Measurements from ENCODE around the gene ERC2. TPM values are rescaled to one million over a fixed set of nuclear protein-coding genes. Genes with fewer than 3 reads are reported as not detected.
A peak's percentile ranks its signal among the peaks of the same experiment; 100 is the strongest.

Gene ERC2
- total and polyA plus RNA-seq, 2 of the 8 experiments (the other 6 are each of a cell fraction or from before 2014, with no cell fraction given), result 16.4 to 22.8 TPM

DNA sequence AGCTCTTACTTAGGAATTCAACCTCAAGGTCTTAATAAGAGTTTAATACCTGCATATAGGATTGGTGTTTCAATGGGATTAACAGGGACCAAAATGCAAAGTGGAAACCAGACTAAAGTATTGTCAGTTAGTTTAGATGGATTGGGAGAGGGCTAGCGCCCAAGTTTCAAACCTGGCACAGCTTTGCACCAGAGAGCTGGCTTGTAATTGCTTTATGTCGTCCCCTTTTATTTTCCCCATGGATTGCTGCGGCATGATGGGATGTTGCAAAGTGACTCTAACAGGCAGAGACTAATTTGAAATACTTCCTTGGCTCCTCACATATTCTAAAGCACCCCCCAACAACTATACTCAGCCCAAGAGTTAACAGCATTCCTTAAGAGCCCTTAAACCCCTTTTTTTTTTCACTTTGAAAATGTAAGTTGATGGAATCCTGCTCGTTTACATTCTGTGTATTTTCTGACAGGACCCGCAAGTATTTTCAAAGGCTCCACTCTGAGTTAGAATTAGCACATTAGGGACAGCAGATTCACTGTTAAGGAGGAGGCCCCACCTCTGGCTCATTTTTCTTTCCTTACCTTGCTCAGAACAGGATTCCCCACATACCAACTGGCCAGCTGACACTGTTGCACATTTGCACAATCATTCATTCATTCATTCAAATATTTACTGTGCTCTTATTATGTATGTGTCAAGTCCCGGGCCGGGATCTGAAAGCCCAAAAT is 214.2 kb downstream of the ERC2 start (continued):
- TF ChIP-seq, protein P1, sequence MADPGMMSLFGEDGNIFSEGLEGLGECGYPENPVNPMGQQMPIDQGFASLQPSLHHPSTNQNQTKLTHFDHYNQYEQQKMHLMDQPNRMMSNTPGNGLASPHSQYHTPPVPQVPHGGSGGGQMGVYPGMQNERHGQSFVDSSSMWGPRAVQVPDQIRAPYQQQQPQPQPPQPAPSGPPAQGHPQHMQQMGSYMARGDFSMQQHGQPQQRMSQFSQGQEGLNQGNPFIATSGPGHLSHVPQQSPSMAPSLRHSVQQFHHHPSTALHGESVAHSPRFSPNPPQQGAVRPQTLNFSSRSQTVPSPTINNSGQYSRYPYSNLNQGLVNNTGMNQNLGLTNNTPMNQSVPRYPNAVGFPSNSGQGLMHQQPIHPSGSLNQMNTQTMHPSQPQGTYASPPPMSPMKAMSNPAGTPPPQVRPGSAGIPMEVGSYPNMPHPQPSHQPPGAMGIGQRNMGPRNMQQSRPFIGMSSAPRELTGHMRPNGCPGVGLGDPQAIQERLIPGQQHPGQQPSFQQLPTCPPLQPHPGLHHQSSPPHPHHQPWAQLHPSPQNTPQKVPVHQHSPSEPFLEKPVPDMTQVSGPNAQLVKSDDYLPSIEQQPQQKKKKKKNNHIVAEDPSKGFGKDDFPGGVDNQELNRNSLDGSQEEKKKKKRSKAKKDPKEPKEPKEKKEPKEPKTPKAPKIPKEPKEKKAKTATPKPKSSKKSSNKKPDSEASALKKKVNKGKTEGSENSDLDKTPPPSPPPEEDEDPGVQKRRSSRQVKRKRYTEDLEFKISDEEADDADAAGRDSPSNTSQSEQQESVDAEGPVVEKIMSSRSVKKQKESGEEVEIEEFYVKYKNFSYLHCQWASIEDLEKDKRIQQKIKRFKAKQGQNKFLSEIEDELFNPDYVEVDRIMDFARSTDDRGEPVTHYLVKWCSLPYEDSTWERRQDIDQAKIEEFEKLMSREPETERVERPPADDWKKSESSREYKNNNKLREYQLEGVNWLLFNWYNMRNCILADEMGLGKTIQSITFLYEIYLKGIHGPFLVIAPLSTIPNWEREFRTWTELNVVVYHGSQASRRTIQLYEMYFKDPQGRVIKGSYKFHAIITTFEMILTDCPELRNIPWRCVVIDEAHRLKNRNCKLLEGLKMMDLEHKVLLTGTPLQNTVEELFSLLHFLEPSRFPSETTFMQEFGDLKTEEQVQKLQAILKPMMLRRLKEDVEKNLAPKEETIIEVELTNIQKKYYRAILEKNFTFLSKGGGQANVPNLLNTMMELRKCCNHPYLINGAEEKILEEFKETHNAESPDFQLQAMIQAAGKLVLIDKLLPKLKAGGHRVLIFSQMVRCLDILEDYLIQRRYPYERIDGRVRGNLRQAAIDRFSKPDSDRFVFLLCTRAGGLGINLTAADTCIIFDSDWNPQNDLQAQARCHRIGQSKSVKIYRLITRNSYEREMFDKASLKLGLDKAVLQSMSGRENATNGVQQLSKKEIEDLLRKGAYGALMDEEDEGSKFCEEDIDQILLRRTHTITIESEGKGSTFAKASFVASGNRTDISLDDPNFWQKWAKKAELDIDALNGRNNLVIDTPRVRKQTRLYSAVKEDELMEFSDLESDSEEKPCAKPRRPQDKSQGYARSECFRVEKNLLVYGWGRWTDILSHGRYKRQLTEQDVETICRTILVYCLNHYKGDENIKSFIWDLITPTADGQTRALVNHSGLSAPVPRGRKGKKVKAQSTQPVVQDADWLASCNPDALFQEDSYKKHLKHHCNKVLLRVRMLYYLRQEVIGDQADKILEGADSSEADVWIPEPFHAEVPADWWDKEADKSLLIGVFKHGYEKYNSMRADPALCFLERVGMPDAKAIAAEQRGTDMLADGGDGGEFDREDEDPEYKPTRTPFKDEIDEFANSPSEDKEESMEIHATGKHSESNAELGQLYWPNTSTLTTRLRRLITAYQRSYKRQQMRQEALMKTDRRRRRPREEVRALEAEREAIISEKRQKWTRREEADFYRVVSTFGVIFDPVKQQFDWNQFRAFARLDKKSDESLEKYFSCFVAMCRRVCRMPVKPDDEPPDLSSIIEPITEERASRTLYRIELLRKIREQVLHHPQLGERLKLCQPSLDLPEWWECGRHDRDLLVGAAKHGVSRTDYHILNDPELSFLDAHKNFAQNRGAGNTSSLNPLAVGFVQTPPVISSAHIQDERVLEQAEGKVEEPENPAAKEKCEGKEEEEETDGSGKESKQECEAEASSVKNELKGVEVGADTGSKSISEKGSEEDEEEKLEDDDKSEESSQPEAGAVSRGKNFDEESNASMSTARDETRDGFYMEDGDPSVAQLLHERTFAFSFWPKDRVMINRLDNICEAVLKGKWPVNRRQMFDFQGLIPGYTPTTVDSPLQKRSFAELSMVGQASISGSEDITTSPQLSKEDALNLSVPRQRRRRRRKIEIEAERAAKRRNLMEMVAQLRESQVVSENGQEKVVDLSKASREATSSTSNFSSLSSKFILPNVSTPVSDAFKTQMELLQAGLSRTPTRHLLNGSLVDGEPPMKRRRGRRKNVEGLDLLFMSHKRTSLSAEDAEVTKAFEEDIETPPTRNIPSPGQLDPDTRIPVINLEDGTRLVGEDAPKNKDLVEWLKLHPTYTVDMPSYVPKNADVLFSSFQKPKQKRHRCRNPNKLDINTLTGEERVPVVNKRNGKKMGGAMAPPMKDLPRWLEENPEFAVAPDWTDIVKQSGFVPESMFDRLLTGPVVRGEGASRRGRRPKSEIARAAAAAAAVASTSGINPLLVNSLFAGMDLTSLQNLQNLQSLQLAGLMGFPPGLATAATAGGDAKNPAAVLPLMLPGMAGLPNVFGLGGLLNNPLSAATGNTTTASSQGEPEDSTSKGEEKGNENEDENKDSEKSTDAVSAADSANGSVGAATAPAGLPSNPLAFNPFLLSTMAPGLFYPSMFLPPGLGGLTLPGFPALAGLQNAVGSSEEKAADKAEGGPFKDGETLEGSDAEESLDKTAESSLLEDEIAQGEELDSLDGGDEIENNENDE (IDR thresholded peaks at IDR 0.05; ENCODE audit: insufficient replicate concordance, low read length), result no peak
- 0 out of 2 replicates have a peak, but pooled peaks have one; percentile 3 for TF ChIP-seq TEAD4 (IDR thresholded peaks at IDR 0.05; ENCODE audit: low read depth, low read length)

All from H1 (cell line).